Endodermal cell (in vitro differentiated cells): Measurements from ENCODE around the gene VWC2. TPM values are rescaled to one million over a fixed set of nuclear protein-coding genes. Genes with fewer than 3 reads are reported as not detected.

Source experiments
- DNase-seq: peaks from one replicate; pipeline ENCODE4 v3.0.0-alpha.2; 2017
- H3K27ac ChIP-seq: 2 replicates; pipeline ENCODE4 v1.5.1; 2013; ENCODE audit warnings: mild to moderate bottlenecking, low read depth, low read length, moderate library complexity
- H3K27me3 ChIP-seq: 2 replicates; pipeline ENCODE4 v1.6.1; 2013; ENCODE audit warnings: mild to moderate bottlenecking, low read length, moderate library complexity; ENCODE audit not compliant: insufficient read depth, control insufficient read depth, poor library complexity, severe bottlenecking
- H3K36me3 ChIP-seq: 2 replicates; pipeline ENCODE4 v1.7.0; 2013; ENCODE audit warnings: mild to moderate bottlenecking, low read length, moderate library complexity; ENCODE audit not compliant: control insufficient read depth, insufficient read depth
- H3K4me1 ChIP-seq: one replicate; pipeline ENCODE4 v1.7.0; 2013; ENCODE audit warnings: low read length; ENCODE audit not compliant: control insufficient read depth, insufficient read depth
- H3K4me3 ChIP-seq: 2 replicates; pipeline ENCODE4 v1.5.1; 2013; ENCODE audit warnings: mild to moderate bottlenecking, low read length, moderate library complexity
- H3K9ac ChIP-seq: 2 replicates; pipeline ENCODE4 v1.6.1; 2013; ENCODE audit warnings: mild to moderate bottlenecking, low read length, moderate library complexity; ENCODE audit not compliant: poor library complexity, severe bottlenecking; ENCODE audit errors: extremely low read depth
- H3K9me3 ChIP-seq: 2 replicates; pipeline ENCODE4 v1.6.1; 2013; ENCODE audit warnings: mild to moderate bottlenecking, low read length, moderate library complexity; ENCODE audit not compliant: control insufficient read depth
- H3K27ac Mint-ChIP-seq: 2 replicates; pipeline ENCODE4 v1.8.0; 2020; ENCODE audit warnings: mixed read lengths
- H3K27me3 Mint-ChIP-seq: 2 replicates; pipeline ENCODE4 v1.8.0; 2021; ENCODE audit warnings: mild to moderate bottlenecking, mixed read lengths; ENCODE audit not compliant: insufficient read depth
- H3K36me3 Mint-ChIP-seq: 2 replicates; pipeline ENCODE4 v1.8.0; 2020; ENCODE audit warnings: low read depth, mixed read lengths
- H3K4me1 Mint-ChIP-seq: 2 replicates; pipeline ENCODE4 v1.8.0; 2020; ENCODE audit warnings: mixed read lengths
- H3K4me3 Mint-ChIP-seq: 2 replicates; pipeline ENCODE4 v1.8.0; 2020; ENCODE audit warnings: mild to moderate bottlenecking, moderate library complexity, mixed read lengths
- H3K9me3 Mint-ChIP-seq: 2 replicates; pipeline ENCODE4 v1.8.0; 2020; ENCODE audit warnings: mild to moderate bottlenecking, mixed read lengths
- WGBS, 2 experiments: methylation state at CpG; one replicate each; pipeline versions ENCODE4 v1.1.5 to v1.1.7; 2013; ENCODE audit warnings: missing lambda C conversion rate in 2 of 2, mixed read lengths in 1 of 2; ENCODE audit not compliant: insufficient coverage in 1 of 2, insufficient read length in 1 of 2; 5-methylcytosine and 5-hydroxymethylcytosine counted together
- total RNA-seq, 2 donors: library from RNA; stranded (reverse); fragmentation: NEBNext Ultra II Directional in 1 of 2; extraction: Animal tissue kit (Norgen Biotek cat#: 25700) in 1 of 2; gene quantifications; 2 replicates in 1 of 2; 3 replicates in 1 of 2; pipeline ENCODE4 v1.2.1, GENCODE V29; 2021
- TF ChIP-seq, protein P1 (sequence below): fragments of 200-600 bp; sonication (generic); conservative IDR thresholded peaks from 2 replicates; pipeline ENCODE4 v1.5.0; 2021; ENCODE audit warnings: antibody characterized with exemption, mild to moderate bottlenecking

The VWC2 gene
- total RNA-seq, 2 donors from 2014 or later, result not detected

GRCh38 chr7:49911909-49912308 lies 138.5 kb downstream of the VWC2 start:
- H3K27ac ChIP-seq, result no peak overlapping the region
- Mint-ChIP-seq H3K4me1 (peaks cover 2% of the 10 kb centered on the region), H3K9me3 (peaks cover 21% of the 10 kb centered on the region), H3K36me3 (no peaks in the 10 kb centered on the region), H3K27ac (no peak overlapping the region), H3K4me3 (no peak overlapping the region), H3K27me3 (no peaks in the 10 kb centered on the region)
- H3K9me3 ChIP-seq, result peaks cover 22% of the 10 kb centered on the region
- H3K36me3 ChIP-seq, result no peaks in the 10 kb centered on the region
- 95 to 100% methylated on average over 7 of the region's 8 CpGs for WGBS, 2 experiments
- H3K27me3 ChIP-seq, result no peaks in the 10 kb centered on the region
- no peak for DNase-seq
- TF ChIP-seq, protein P1, sequence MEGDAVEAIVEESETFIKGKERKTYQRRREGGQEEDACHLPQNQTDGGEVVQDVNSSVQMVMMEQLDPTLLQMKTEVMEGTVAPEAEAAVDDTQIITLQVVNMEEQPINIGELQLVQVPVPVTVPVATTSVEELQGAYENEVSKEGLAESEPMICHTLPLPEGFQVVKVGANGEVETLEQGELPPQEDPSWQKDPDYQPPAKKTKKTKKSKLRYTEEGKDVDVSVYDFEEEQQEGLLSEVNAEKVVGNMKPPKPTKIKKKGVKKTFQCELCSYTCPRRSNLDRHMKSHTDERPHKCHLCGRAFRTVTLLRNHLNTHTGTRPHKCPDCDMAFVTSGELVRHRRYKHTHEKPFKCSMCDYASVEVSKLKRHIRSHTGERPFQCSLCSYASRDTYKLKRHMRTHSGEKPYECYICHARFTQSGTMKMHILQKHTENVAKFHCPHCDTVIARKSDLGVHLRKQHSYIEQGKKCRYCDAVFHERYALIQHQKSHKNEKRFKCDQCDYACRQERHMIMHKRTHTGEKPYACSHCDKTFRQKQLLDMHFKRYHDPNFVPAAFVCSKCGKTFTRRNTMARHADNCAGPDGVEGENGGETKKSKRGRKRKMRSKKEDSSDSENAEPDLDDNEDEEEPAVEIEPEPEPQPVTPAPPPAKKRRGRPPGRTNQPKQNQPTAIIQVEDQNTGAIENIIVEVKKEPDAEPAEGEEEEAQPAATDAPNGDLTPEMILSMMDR, result no peak
- no peak overlapping the region for H3K4me3 ChIP-seq
- no peak overlapping the region for H3K9ac ChIP-seq
- H3K4me1 ChIP-seq, result peaks cover 4% of the 10 kb centered on the region

GRCh38 chr7:49926720-49927119 lies 153.3 kb downstream of the VWC2 start:
- no peak overlapping the region for H3K4me3 ChIP-seq
- TF ChIP-seq, protein P1, result no peak
- Mint-ChIP-seq H3K9me3 (peaks cover 24% of the 10 kb centered on the region), H3K36me3 (peaks cover 2% of the 10 kb centered on the region), H3K4me1 (no peaks in the 10 kb centered on the region), H3K27ac (no peak overlapping the region), H3K27me3 (no peaks in the 10 kb centered on the region), H3K4me3 (no peak overlapping the region)
- no peak overlapping the region for H3K9ac ChIP-seq
- H3K36me3 ChIP-seq, result no peaks in the 10 kb centered on the region
- DNase-seq, result no peak
- H3K27ac ChIP-seq, result no peak overlapping the region
- no peaks in the 10 kb centered on the region for H3K27me3 ChIP-seq
- H3K9me3 ChIP-seq, result peaks cover 13% of the 10 kb centered on the region
- H3K4me1 ChIP-seq, result no peaks in the 10 kb centered on the region
- WGBS, 2 experiments, result 95 to 98% methylated on average over 4 to 6 of the region's 6 CpGs

DNA sequence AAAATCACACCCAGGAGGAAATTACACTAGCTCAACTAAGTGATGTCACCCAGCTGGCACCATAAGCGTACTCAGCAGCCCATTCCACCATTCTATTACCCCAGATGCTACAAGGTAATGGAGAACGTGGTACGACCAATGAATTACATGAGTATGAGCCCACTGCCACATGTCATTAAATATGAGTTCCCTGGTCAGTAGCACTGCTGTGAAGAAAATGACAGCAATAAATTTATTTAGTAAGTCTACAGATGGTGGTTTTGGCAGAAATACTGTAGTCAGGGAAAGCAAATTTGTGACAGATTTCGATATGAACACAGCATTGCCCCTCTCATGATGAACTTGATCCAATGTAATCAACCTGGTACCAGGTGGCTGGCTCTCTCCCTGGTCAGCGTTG lies 154.2 kb downstream of the VWC2 start:
- H3K36me3 ChIP-seq, result no peaks in the 10 kb centered on the region
- no peak overlapping the region for H3K27ac Mint-ChIP-seq
- H3K4me1 ChIP-seq, result no peaks in the 10 kb centered on the region
- peaks cover 22% of the 10 kb centered on the region for H3K9me3 ChIP-seq
- no peaks in the 10 kb centered on the region for H3K4me1 Mint-ChIP-seq
- H3K4me3 ChIP-seq, result no peak overlapping the region
- no peak for DNase-seq
- H3K27me3 Mint-ChIP-seq, result no peaks in the 10 kb centered on the region
- H3K9ac ChIP-seq, result no peak overlapping the region
- WGBS, 2 experiments, result 91 to 93% methylated on average over 5 of the region's 5 CpGs
- peaks cover 33% of the 10 kb centered on the region for H3K9me3 Mint-ChIP-seq
- no peaks in the 10 kb centered on the region for H3K27me3 ChIP-seq
- H3K27ac ChIP-seq, result no peak overlapping the region
- TF ChIP-seq, protein P1, result no peak
- peaks cover 2% of the 10 kb centered on the region for H3K36me3 Mint-ChIP-seq
- no peak overlapping the region for H3K4me3 Mint-ChIP-seq
